ENCODE measurements around the gene ZNF616. TPM values are rescaled to one million over a fixed set of nuclear protein-coding genes. Genes with fewer than 3 reads are reported as not detected.

ZNF616 gene
- total and polyA plus RNA-seq, 2 donors (not counting 1 experiment from before 2014, with no cell fraction given) = 1.4 to 14.2 TPM

GRCh38 chr19:52070496-52070895, 69.2 kb downstream of the ZNF616 start:
- CTCF ChIA-PET = no interaction called here
- intact Hi-C loops (cut with micrococcal nuclease) = no loop called here
- Histone ChIP-seq H4K20me1 (ENCODE audit: control insufficient read depth, insufficient read depth, low read length, poor library complexity, severe bottlenecking) (no peaks in the 10 kb centered on the region), H3K36me3 (replicated peaks in 1 of 2; ENCODE audit: control extremely low read depth in 1 of 2, control insufficient read depth in 1 of 2, extremely low read depth in 1 of 2, insufficient read depth in 2 of 2, low read length in 1 of 2) (peaks cover 25 to 77% of the 10 kb centered on the region in 2 experiments), H3K27me3 (replicated peaks in 1 of 4; ENCODE audit: control extremely low read depth in 1 of 4, control insufficient read depth in 3 of 4, insufficient read depth in 4 of 4, low read length in 3 of 4) (no peaks in the 10 kb centered on the region), H3K27ac (ENCODE audit: low read length in 2 of 2) (no peak overlapping the region), H3K4me2 (replicated peaks; ENCODE audit: low read depth, low read length, poor library complexity, severe bottlenecking) (no peak overlapping the region), H3K9me3 (ENCODE audit: control extremely low read depth in 1 of 3, control insufficient read depth in 2 of 3, insufficient read depth in 1 of 3, low read length in 2 of 3) (peaks cover 26 to 81% (median 47%) of the 10 kb centered on the region in 3 donors), H2AFZ (ENCODE audit: insufficient read depth, low read depth, low read length, poor library complexity, severe bottlenecking) (no peak overlapping the region), H3K4me1 (ENCODE audit: control insufficient read depth in 2 of 2, insufficient read depth in 2 of 2, low read length in 2 of 2) (no peaks in the 10 kb centered on the region), H3K9ac (ENCODE audit: low read length) (no peak overlapping the region), H3K4me3 (ENCODE audit: control extremely low read depth in 1 of 5, extremely low read depth in 1 of 5, insufficient read depth in 1 of 5, low read depth in 2 of 5, low read length in 4 of 5) (no peak overlapping the region), H3K79me2 (ENCODE audit: control insufficient read depth, insufficient read depth, low read length) (peaks cover 22% of the 10 kb centered on the region)
- POLR2A ChIA-PET = no interaction called here
- TF ChIP-seq EZH2 (IDR thresholded peaks at IDR 0.05; ENCODE audit: borderline replicate concordance, insufficient read depth, low read depth, low read length, poor library complexity, severe bottlenecking) (no peak), CTCF (IDR thresholded peaks at IDR 0.05) (no peak)
- H3K4me1 Mint-ChIP-seq = no peaks in the 10 kb centered on the region
- H3K27me3 Mint-ChIP-seq = no peaks in the 10 kb centered on the region
- H3K4me3 Mint-ChIP-seq = no peak overlapping the region
- peaks cover 48% of the 10 kb centered on the region for H3K9me3 Mint-ChIP-seq (ENCODE audit: insufficient read depth)
- 100% methylated on average over 3 of the region's 5 CpGs for WGBS (ENCODE audit: insufficient coverage)
- H3K27ac Mint-ChIP-seq = no peak overlapping the region
- no peak for ATAC-seq (ENCODE audit: low read depth)
- DNase-seq = no peak

DNA sequence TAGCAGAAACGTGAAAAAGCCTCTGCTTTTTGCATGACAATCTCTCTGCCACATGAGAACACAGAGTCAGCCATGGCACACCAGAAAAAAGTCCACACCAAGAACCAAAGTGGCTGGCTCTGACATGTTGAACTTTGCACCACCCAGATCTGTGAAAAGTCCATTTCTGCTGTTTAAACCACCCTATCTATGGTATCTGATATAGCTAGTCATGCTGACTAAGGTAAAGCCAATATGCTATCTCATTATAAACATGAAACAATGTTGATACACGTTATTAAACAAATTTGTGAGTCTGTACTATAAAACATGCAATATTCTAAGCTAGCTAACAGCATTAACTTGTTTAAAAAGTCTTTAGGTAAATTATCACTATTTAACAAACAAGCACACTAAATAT, 70.1 kb downstream of the ZNF616 start:
- ChIA-PET POLR2A (no interaction called here), CTCF (no interaction called here)
- H2AFZ ChIP-seq (ENCODE audit: insufficient read depth, low read depth, low read length, poor library complexity, severe bottlenecking) = no peak overlapping the region
- H3K27me3 Mint-ChIP-seq = no peaks in the 10 kb centered on the region
- no peaks in the 10 kb centered on the region for H3K4me1 Mint-ChIP-seq
- ATAC-seq (ENCODE audit: low read depth) = no peak
- peaks cover 33 to 81% (median 51%) of the 10 kb centered on the region in 3 donors for H3K9me3 ChIP-seq (ENCODE audit: control extremely low read depth in 1 of 3, control insufficient read depth in 2 of 3, insufficient read depth in 1 of 3, low read length in 2 of 3)
- H3K4me3 Mint-ChIP-seq = no peak overlapping the region
- peaks cover 23 to 68% of the 10 kb centered on the region in 2 experiments for H3K36me3 ChIP-seq (replicated peaks in 1 of 2; ENCODE audit: control extremely low read depth in 1 of 2, control insufficient read depth in 1 of 2, extremely low read depth in 1 of 2, insufficient read depth in 2 of 2, low read length in 1 of 2)
- no peak overlapping the region for H3K27ac Mint-ChIP-seq
- H3K79me2 ChIP-seq (ENCODE audit: control insufficient read depth, insufficient read depth, low read length) = peaks cover 15% of the 10 kb centered on the region
- intact Hi-C loops (cut with micrococcal nuclease) = no loop called here
- H3K9ac ChIP-seq (ENCODE audit: low read length) = no peak overlapping the region
- no peak for DNase-seq
- no peak for TF ChIP-seq CTCF (IDR thresholded peaks at IDR 0.05)
- TF ChIP-seq EZH2 (IDR thresholded peaks at IDR 0.05; ENCODE audit: borderline replicate concordance, insufficient read depth, low read depth, low read length, poor library complexity, severe bottlenecking) = no peak
- no peaks in the 10 kb centered on the region for H3K4me1 ChIP-seq (ENCODE audit: control insufficient read depth in 2 of 2, insufficient read depth in 2 of 2, low read length in 2 of 2)
- H3K9me3 Mint-ChIP-seq (ENCODE audit: insufficient read depth) = peaks cover 45% of the 10 kb centered on the region
- H3K27me3 ChIP-seq (replicated peaks in 1 of 4; ENCODE audit: control extremely low read depth in 1 of 4, control insufficient read depth in 3 of 4, insufficient read depth in 4 of 4, low read length in 3 of 4) = no peaks in the 10 kb centered on the region
- H4K20me1 ChIP-seq (ENCODE audit: control insufficient read depth, insufficient read depth, low read length, poor library complexity, severe bottlenecking) = no peaks in the 10 kb centered on the region
- WGBS (ENCODE audit: insufficient coverage) = no CpG with 5 or more reads among the region's 2 CpGs
- no peak overlapping the region for H3K27ac ChIP-seq (ENCODE audit: low read length in 2 of 2)
- no peak overlapping the region for H3K4me2 ChIP-seq (replicated peaks; ENCODE audit: low read depth, low read length, poor library complexity, severe bottlenecking)
- H3K4me3 ChIP-seq (ENCODE audit: control extremely low read depth in 1 of 5, extremely low read depth in 1 of 5, insufficient read depth in 1 of 5, low read depth in 2 of 5, low read length in 4 of 5) = peak overlapping the region in 1 of 5 experiments; percentile 10

Data from B cell (primary cell).